ENCODE measurements around the gene ST8SIA4.
"Not testable (repeated sequence)": the region's sequence is repeated elsewhere in the genome, so short reads cannot be mapped to it uniquely, and the experiment has no call there.

ST8SIA4 gene

GRCh38 chr5:100785536-100785935 lies 117.5 kb downstream of the ST8SIA4 start:
- not testable (repeated sequence) for H3K27me3 ChIP-seq (ENCODE audit: insufficient read depth, low read length); H3K4me1 ChIP-seq (ENCODE audit: control insufficient read depth, insufficient read depth, low read length, unreplicated experiment); H3K36me3 ChIP-seq (ENCODE audit: insufficient read depth, low read length)

DNA sequence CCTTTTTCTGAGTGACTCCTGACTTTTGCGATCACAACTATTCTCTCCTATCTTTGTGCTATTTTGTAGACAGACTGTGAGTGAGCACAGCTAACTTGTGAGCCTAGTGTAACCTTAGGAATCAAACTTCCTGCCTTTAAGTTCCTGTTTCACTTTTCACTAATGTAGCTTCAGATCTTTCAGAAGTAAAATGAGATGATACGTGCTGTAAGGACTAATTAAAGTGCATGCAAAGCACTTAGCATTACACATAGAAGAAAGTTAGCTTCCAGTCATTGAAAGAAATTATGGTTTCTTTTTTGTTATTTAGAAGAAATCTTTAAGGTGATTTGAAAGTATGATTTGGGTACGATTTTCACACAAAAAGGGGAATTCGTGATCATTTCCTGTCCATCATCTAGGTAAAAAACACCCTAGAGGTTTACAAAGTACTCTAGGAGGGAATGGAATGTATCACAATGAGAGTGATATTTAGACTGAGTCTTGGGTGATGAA lies 122.7 kb downstream of the ST8SIA4 start:
- no peak overlapping the region for H3K4me3 ChIP-seq (ENCODE audit: low read depth, low read length)
- no peaks in the 10 kb centered on the region for H3K27me3 ChIP-seq (ENCODE audit: insufficient read depth, low read length)
- H2AFZ ChIP-seq (ENCODE audit: low read length, unreplicated experiment) = peak overlapping the region; percentile 56
- no peaks in the 10 kb centered on the region for H3K79me2 ChIP-seq (ENCODE audit: control insufficient read depth, insufficient read depth, low read length, unreplicated experiment)
- peaks cover 25% of the 10 kb centered on the region for H3K4me1 ChIP-seq (ENCODE audit: control insufficient read depth, insufficient read depth, low read length, unreplicated experiment)
- no peaks in the 10 kb centered on the region for H3K36me3 ChIP-seq (ENCODE audit: insufficient read depth, low read length)
- no peak overlapping the region for H3K27ac ChIP-seq (ENCODE audit: low read depth, low read length)

More at GRCh38 chr5:100785536-100785935, 117.5 kb downstream of the ST8SIA4 start:
- H3K79me2 ChIP-seq (ENCODE audit: control insufficient read depth, insufficient read depth, low read length, unreplicated experiment); H3K4me3 ChIP-seq (ENCODE audit: low read depth, low read length); H3K27ac ChIP-seq (ENCODE audit: low read depth, low read length); H2AFZ ChIP-seq (ENCODE audit: low read length, unreplicated experiment): not testable (repeated sequence)

DNA sequence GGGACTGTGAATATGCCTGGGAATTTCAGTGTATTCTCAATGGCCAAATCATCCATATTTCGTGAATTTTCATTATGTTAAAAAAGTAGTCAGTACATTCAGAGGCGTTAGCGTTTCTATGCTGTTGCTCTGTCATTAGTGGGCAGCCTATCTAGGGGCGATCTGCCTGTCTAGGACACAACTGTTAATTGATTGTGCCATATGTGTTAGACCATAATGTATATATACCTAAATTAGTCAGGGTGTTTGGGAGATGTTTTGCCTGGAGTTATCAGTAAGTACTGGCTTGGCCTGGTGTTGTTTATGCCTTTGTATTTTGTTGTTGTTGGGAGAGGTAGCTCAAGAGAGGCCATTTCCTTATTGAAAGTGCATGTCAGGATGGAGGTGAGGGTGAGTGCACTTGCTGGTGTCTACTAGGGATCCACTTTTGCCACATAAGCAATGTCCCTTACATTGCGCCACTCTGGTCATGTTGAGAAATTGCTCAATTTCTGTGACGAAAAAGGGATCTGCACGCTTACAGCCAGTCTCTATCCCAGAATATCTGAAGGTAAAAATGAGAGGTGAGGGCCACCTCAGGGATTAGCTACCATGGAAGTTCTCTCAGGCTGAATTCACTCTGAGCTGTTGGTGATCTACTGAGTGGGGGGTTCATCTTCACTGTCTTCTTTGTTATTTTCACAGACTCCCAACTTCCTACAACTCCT lies 123.3 kb downstream of the ST8SIA4 start:
- peaks cover 25% of the 10 kb centered on the region for H3K4me1 ChIP-seq (ENCODE audit: control insufficient read depth, insufficient read depth, low read length, unreplicated experiment)
- H3K27ac ChIP-seq (ENCODE audit: low read depth, low read length) = no peak overlapping the region
- peak overlapping the region; percentile 56 for H2AFZ ChIP-seq (ENCODE audit: low read length, unreplicated experiment)
- H3K79me2 ChIP-seq (ENCODE audit: control insufficient read depth, insufficient read depth, low read length, unreplicated experiment) = no peaks in the 10 kb centered on the region
- H3K4me3 ChIP-seq (ENCODE audit: low read depth, low read length) = no peak overlapping the region
- no peaks in the 10 kb centered on the region for H3K36me3 ChIP-seq (ENCODE audit: insufficient read depth, low read length)
- no peaks in the 10 kb centered on the region for H3K27me3 ChIP-seq (ENCODE audit: insufficient read depth, low read length)

DNA sequence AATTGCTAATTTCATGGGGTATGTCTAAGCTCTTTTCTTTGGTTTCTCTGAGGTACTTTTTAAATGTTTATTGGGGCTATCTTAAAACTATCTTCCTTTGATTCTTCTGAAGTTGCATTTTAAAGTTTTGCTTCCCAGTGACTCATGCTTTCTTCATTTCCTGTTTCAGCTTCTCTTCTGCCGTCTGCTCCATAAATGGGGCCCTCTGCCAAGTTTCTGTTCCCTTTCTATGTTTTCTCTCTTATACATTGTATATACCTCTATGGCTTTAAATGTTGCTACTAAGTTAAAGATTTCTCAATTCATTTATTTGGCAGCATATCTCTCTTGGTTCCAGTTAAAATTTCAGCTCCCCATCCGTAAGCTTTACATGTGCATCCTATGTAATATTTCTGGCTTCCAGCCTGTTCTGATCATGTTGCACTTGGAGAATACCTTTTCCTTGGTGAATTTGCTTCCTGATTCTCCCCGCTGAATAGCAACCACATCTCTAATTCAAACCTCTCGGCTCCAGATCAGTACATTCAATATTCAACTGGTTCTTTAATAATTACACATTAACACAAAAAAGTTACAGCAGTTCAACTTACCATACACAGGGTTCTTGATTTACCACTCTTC lies 125.3 kb downstream of the ST8SIA4 start:
- Histone ChIP-seq H2AFZ (ENCODE audit: low read length, unreplicated experiment) (peak overlapping the region; percentile 90), H3K27me3 (ENCODE audit: insufficient read depth, low read length) (no peaks in the 10 kb centered on the region), H3K36me3 (ENCODE audit: insufficient read depth, low read length) (no peaks in the 10 kb centered on the region), H3K4me3 (ENCODE audit: low read depth, low read length) (peak overlapping the region; percentile 56), H3K27ac (ENCODE audit: low read depth, low read length) (peak overlapping the region; percentile 94), H3K79me2 (ENCODE audit: control insufficient read depth, insufficient read depth, low read length, unreplicated experiment) (no peaks in the 10 kb centered on the region), H3K4me1 (ENCODE audit: control insufficient read depth, insufficient read depth, low read length, unreplicated experiment) (peaks cover 25% of the 10 kb centered on the region)

DNA sequence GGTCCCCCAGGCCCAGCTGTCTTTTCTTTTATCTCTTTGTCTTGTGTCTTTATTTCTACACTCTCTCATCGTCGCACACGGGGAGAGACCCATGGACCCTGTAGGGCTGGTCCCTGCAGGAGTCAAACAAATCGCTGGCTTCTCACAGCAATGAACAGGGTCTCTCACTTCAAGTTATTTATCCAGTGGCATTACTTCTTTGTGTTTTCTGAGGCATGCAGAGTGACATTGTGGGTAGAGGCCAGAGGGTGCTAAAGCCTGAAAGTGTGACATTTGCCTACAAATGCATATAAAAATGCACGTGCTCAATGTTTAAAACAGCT lies 127.6 kb downstream of the ST8SIA4 start:
- H3K4me1 ChIP-seq (ENCODE audit: control insufficient read depth, insufficient read depth, low read length, unreplicated experiment) = peaks cover 25% of the 10 kb centered on the region
- H3K36me3 ChIP-seq (ENCODE audit: insufficient read depth, low read length) = no peaks in the 10 kb centered on the region
- H3K27me3 ChIP-seq (ENCODE audit: insufficient read depth, low read length) = no peaks in the 10 kb centered on the region
- no peak overlapping the region for H3K27ac ChIP-seq (ENCODE audit: low read depth, low read length)
- H3K79me2 ChIP-seq (ENCODE audit: control insufficient read depth, insufficient read depth, low read length, unreplicated experiment) = no peaks in the 10 kb centered on the region
- no peak overlapping the region for H2AFZ ChIP-seq (ENCODE audit: low read length, unreplicated experiment)
- no peak overlapping the region for H3K4me3 ChIP-seq (ENCODE audit: low read depth, low read length)

GRCh38 chr5:100772548-100772947 lies 130.5 kb downstream of the ST8SIA4 start:
- Histone ChIP-seq H2AFZ (ENCODE audit: low read length, unreplicated experiment) (peak overlapping the region; percentile 6), H3K4me1 (ENCODE audit: control insufficient read depth, insufficient read depth, low read length, unreplicated experiment) (peaks cover 15% of the 10 kb centered on the region), H3K79me2 (ENCODE audit: control insufficient read depth, insufficient read depth, low read length, unreplicated experiment) (no peaks in the 10 kb centered on the region), H3K27me3 (ENCODE audit: insufficient read depth, low read length) (no peaks in the 10 kb centered on the region), H3K36me3 (ENCODE audit: insufficient read depth, low read length) (no peaks in the 10 kb centered on the region), H3K4me3 (ENCODE audit: low read depth, low read length) (no peak overlapping the region), H3K27ac (ENCODE audit: low read depth, low read length) (no peak overlapping the region)

DNA sequence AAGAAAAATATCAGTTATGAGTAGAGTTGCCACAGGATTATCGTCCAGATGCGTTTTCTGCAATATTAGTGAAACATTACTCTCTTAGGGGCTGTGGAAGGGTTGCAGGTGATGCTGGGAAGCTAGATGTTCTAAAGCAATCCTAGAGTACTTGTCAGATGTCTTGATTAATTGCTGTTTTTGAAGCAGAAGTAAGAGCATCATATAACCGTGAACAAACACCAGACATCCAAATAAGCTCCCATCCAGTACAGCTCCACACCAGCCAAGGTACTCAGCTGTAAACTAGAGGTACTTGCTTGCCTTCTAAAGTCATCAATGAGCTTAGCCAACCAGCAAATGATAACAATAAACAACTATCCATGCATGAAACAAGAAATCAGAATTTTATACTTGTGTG lies 131.1 kb downstream of the ST8SIA4 start:
- Histone ChIP-seq H2AFZ (ENCODE audit: low read length, unreplicated experiment) (no peak overlapping the region), H3K27ac (ENCODE audit: low read depth, low read length) (no peak overlapping the region), H3K4me3 (ENCODE audit: low read depth, low read length) (no peak overlapping the region), H3K4me1 (ENCODE audit: control insufficient read depth, insufficient read depth, low read length, unreplicated experiment) (peaks cover 10% of the 10 kb centered on the region), H3K27me3 (ENCODE audit: insufficient read depth, low read length) (no peaks in the 10 kb centered on the region), H3K79me2 (ENCODE audit: control insufficient read depth, insufficient read depth, low read length, unreplicated experiment) (no peaks in the 10 kb centered on the region), H3K36me3 (ENCODE audit: insufficient read depth, low read length) (no peaks in the 10 kb centered on the region)

- Histone ChIP-seq H3K4me1 (ENCODE audit: control insufficient read depth, insufficient read depth, low read length, unreplicated experiment) (peaks cover 1% of the 10 kb centered on the region), H3K4me3 (ENCODE audit: low read depth, low read length) (no peak overlapping the region), H3K27me3 (ENCODE audit: insufficient read depth, low read length) (no peaks in the 10 kb centered on the region), H3K27ac (ENCODE audit: low read depth, low read length) (no peak overlapping the region), H2AFZ (ENCODE audit: low read length, unreplicated experiment) (no peak overlapping the region), H3K36me3 (ENCODE audit: insufficient read depth, low read length) (no peaks in the 10 kb centered on the region), H3K79me2 (ENCODE audit: control insufficient read depth, insufficient read depth, low read length, unreplicated experiment) (no peaks in the 10 kb centered on the region)
These were observed 131.9 kb downstream of the ST8SIA4 start for GRCh38 chr5:100771181-100771580.

DNA sequence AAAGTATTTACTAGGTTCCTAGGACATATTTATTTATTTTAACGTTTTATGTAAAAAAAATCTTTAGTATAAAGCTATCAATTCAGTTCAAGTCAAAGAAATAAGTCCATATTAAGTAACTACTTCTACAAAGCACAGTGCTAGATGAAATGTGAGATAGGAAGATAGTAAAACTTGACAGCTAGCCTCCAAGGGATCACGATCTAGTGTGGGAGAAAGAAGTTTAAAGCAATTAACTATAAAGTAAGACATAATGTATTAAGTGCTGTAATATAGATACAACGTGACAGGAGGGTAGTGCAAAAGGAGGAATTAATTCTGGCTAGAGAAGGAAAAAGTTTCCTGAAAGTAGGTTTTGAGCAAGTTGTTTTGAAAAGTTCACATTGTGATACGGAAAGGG lies 134.9 kb downstream of the ST8SIA4 start:
- no peak overlapping the region for H3K4me3 ChIP-seq (ENCODE audit: low read depth, low read length)
- no peaks in the 10 kb centered on the region for H3K4me1 ChIP-seq (ENCODE audit: control insufficient read depth, insufficient read depth, low read length, unreplicated experiment)
- H2AFZ ChIP-seq (ENCODE audit: low read length, unreplicated experiment) = no peak overlapping the region
- no peak overlapping the region for H3K27ac ChIP-seq (ENCODE audit: low read depth, low read length)
- H3K27me3 ChIP-seq (ENCODE audit: insufficient read depth, low read length) = no peaks in the 10 kb centered on the region
- no peaks in the 10 kb centered on the region for H3K36me3 ChIP-seq (ENCODE audit: insufficient read depth, low read length)
- H3K79me2 ChIP-seq (ENCODE audit: control insufficient read depth, insufficient read depth, low read length, unreplicated experiment) = no peaks in the 10 kb centered on the region

DNA sequence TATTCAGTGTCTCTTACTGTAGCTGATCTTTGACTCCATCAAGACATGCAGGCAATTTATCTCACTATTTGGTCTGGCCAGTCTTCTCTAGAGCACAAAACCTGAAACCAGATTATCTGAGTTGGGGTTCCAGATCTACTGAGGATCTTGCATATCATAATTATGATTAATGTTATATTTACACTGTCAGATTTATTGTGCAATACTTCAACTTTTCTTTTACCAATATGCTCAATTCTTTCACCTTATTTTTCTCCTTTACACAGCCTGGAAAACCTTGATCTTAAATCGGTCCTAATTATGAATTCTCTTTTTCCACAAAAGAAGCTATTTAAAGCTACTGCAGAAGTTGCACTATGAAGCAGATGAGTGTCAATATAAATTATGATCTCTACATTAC lies 140.1 kb downstream of the ST8SIA4 start:
- H3K4me1 ChIP-seq (ENCODE audit: control insufficient read depth, insufficient read depth, low read length, unreplicated experiment) = peaks cover 7% of the 10 kb centered on the region

GRCh38 chr5:100762108-100762507 lies 141.0 kb downstream of the ST8SIA4 start:
- H3K27me3 ChIP-seq (ENCODE audit: insufficient read depth, low read length) = no peaks in the 10 kb centered on the region
- peaks cover 7% of the 10 kb centered on the region for H3K4me1 ChIP-seq (ENCODE audit: control insufficient read depth, insufficient read depth, low read length, unreplicated experiment)
- H3K4me3 ChIP-seq (ENCODE audit: low read depth, low read length) = no peak overlapping the region
- no peaks in the 10 kb centered on the region for H3K36me3 ChIP-seq (ENCODE audit: insufficient read depth, low read length)
- no peak overlapping the region for H2AFZ ChIP-seq (ENCODE audit: low read length, unreplicated experiment)
- no peaks in the 10 kb centered on the region for H3K79me2 ChIP-seq (ENCODE audit: control insufficient read depth, insufficient read depth, low read length, unreplicated experiment)
- no peak overlapping the region for H3K27ac ChIP-seq (ENCODE audit: low read depth, low read length)

More for the DNA sequence above, 140.1 kb downstream of the ST8SIA4 start:
- no peak overlapping the region for H3K27ac ChIP-seq (ENCODE audit: low read depth, low read length)
- H3K36me3 ChIP-seq (ENCODE audit: insufficient read depth, low read length) = no peaks in the 10 kb centered on the region
- H3K27me3 ChIP-seq (ENCODE audit: insufficient read depth, low read length) = no peaks in the 10 kb centered on the region
- no peaks in the 10 kb centered on the region for H3K79me2 ChIP-seq (ENCODE audit: control insufficient read depth, insufficient read depth, low read length, unreplicated experiment)
- no peak overlapping the region for H2AFZ ChIP-seq (ENCODE audit: low read length, unreplicated experiment)
- H3K4me3 ChIP-seq (ENCODE audit: low read depth, low read length) = no peak overlapping the region
